Lower leg skin (tissue), 4 donors: ENCODE data around the gene CARD11. TPM values are rescaled to one million over a fixed set of nuclear protein-coding genes. Genes with fewer than 3 reads are reported as not detected.

Experiments
- DNase-seq, 2 donors: peaks; one replicate each; pipeline ENCODE4 v3.0.0-alpha.2; 2019; ENCODE audit warnings: low spot score in 2 of 2
- H3K4me3 ChIP-seq: fragments of 200-600 bp; sonication (generic); 2 replicates; pipeline ENCODE4 v1.5.1; 2017; ENCODE audit warnings: mild to moderate bottlenecking, low read depth; ENCODE audit not compliant: poor library complexity, severe bottlenecking
- CTCF ChIP-seq, 3 donors: fragments of 450-650 bp; IDR thresholded peaks; one replicate each; pipeline ENCODE4 v1.5.1; 2016; ENCODE audit warnings: antibody characterized with exemption in 3 of 3, mild to moderate bottlenecking in 3 of 3, moderate library complexity in 2 of 3
- POLR2A ChIP-seq, 2 donors: fragments of 450-650 bp; IDR thresholded peaks; one replicate each; pipeline ENCODE4 v1.6.1; 2016 to 2017; ENCODE audit warnings: antibody characterized with exemption in 2 of 2, mild to moderate bottlenecking in 1 of 2, moderate library complexity in 1 of 2
- WGBS, 2 donors: methylation state at CpG; one replicate each; pipeline ENCODE4 v1.1.5; 2018; 5-methylcytosine and 5-hydroxymethylcytosine counted together
- intact Hi-C: fragments of 100-400 bp; cut with DNase I; formaldehyde crosslinking; loops from one replicate; pipeline ENCODE4 v1.15.0; 2023; ENCODE audit warnings: low total_unique reads
- total RNA-seq, 4 donors: library from RNA; depleted of rRNA; stranded (reverse); fragments of >200 nt; gene quantifications; one replicate each; pipeline ENCODE4 v1.1.0, GENCODE V29; 2016

Gene CARD11
- total RNA-seq, 4 donors from 2014 or later, result 0.17 to 0.68 TPM; not detected in 2

- H3K4me3 ChIP-seq, result no peak overlapping the region
- peak in 1 of 2 donors; percentile 69 for DNase-seq
- TF ChIP-seq CTCF (IDR thresholded peaks at IDR 0.05), result no peak
- no peak for TF ChIP-seq POLR2A (IDR thresholded peaks at IDR 0.05)
- 88 to 91% methylated on average over 13 of the region's 13 CpGs for WGBS, 2 donors
- intact Hi-C loops, result no loop called here
These were observed 69.4 kb downstream of the CARD11 start for GRCh38 chr7:2974093-2974819.

GRCh38 chr7:2972835-2973161 lies 70.9 kb downstream of the CARD11 start:
- 92 to 93% methylated on average over 10 of the region's 10 CpGs for WGBS, 2 donors
- H3K4me3 ChIP-seq, result no peak overlapping the region
- DNase-seq, result peak in 1 of 2 donors; percentile 73
- no peak for TF ChIP-seq CTCF (IDR thresholded peaks at IDR 0.05)
- no peak for TF ChIP-seq POLR2A (IDR thresholded peaks at IDR 0.05)
- intact Hi-C loops, result no loop called here

GRCh38 chr7:2971914-2972834 lies 71.5 kb downstream of the CARD11 start:
- no peak overlapping the region for H3K4me3 ChIP-seq
- 67 to 69% methylated on average over 7 of the region's 7 CpGs for WGBS, 2 donors
- intact Hi-C loops, result no loop called here
- DNase-seq, result no peak
- TF ChIP-seq POLR2A (IDR thresholded peaks at IDR 0.05), result no peak
- TF ChIP-seq CTCF (IDR thresholded peaks at IDR 0.05), result no peak

GRCh38 chr7:2970861-2971260 lies 72.8 kb downstream of the CARD11 start:
- no peak overlapping the region for H3K4me3 ChIP-seq
- intact Hi-C loops, result no loop called here
- DNase-seq, result peak in 1 of 2 donors; percentile 43
- TF ChIP-seq CTCF (IDR thresholded peaks at IDR 0.05) (no peak), POLR2A (IDR thresholded peaks at IDR 0.05) (no peak)
- 82 to 92% methylated on average over 11 of the region's 11 CpGs for WGBS, 2 donors

GRCh38 chr7:2970307-2970664 lies 73.4 kb downstream of the CARD11 start:
- TF ChIP-seq POLR2A (IDR thresholded peaks at IDR 0.05) (no peak), CTCF (IDR thresholded peaks at IDR 0.05) (no peak)
- no peak for DNase-seq
- H3K4me3 ChIP-seq, result no peak overlapping the region
- 96% methylated on average over 4 of the region's 4 CpGs for WGBS, 2 donors
- intact Hi-C loops, result no loop called here
